Stomach (tissue), 9 donors: ENCODE results near the gene NRP2. TPM values are rescaled to one million over a fixed set of nuclear protein-coding genes. Genes with fewer than 3 reads are reported as not detected.

Experiments used
- DNase-seq, 2 donors: peaks; one replicate each; pipeline versions ENCODE4 v3.0.0 to v3.0.0-alpha.2; 2013 to 2019
- H3K27ac ChIP-seq, 5 donors: fragments of 200-600 bp in 4 of 5; sonication (generic) in 4 of 5; one replicate each; pipeline ENCODE4 v1.5.1; 2013 to 2019; ENCODE audit warnings: mild to moderate bottlenecking in 1 of 5, moderate library complexity in 1 of 5
- H3K27me3 ChIP-seq, 3 donors: fragments of 200-600 bp; sonication (generic); one replicate each; pipeline ENCODE4 v1.5.1; 2017 to 2019; ENCODE audit warnings: mixed run types in 1 of 3
- H3K36me3 ChIP-seq, 4 donors: fragments of 200-600 bp; sonication (generic); 1 replicate in 3 of 4; 2 replicates in 1 of 4; pipeline ENCODE4 v1.5.1; 2016 to 2019
- H3K4me1 ChIP-seq, 4 donors: fragments of 200-600 bp; sonication (generic); one replicate each; pipeline ENCODE4 v1.5.1; 2016 to 2019
- H3K4me3 ChIP-seq, 4 donors: fragments of 200-600 bp; sonication (generic) in 3 of 4; one replicate each; pipeline ENCODE4 v1.5.1; 2016 to 2019; ENCODE audit warnings: mild to moderate bottlenecking in 1 of 4
- H3K9me3 ChIP-seq, 4 donors: fragments of 200-600 bp; sonication (generic); one replicate each; pipeline ENCODE4 v1.5.1; 2016 to 2019
- EP300 ChIP-seq: sonication (generic); formaldehyde crosslinking; IDR thresholded peaks from one replicate; pipeline ENCODE4 v1.6.1; 2017; ENCODE audit warnings: antibody characterized with exemption
- POLR2A ChIP-seq, 4 donors: fragments of 450-650 bp; IDR thresholded peaks; one replicate each; pipeline ENCODE4 v1.6.1; 2016; ENCODE audit warnings: antibody characterized with exemption in 4 of 4, control low read depth in 2 of 4, mild to moderate bottlenecking in 1 of 4, moderate library complexity in 1 of 4
- POLR2AphosphoS5 ChIP-seq, 3 donors: sonication (generic); formaldehyde crosslinking; IDR thresholded peaks; one replicate each; pipeline ENCODE4 v1.6.1; 2016; ENCODE audit warnings: antibody characterized with exemption in 3 of 3
- WGBS, 5 donors: extraction: QIAGEN DNeasy Blood & Tissue Kit in 3 of 5; methylation state at CpG; one replicate each; pipeline versions ENCODE4 v1.1.5 to v1.1.7; 2013 to 2018; 5-methylcytosine and 5-hydroxymethylcytosine counted together
- intact Hi-C: fragments of 100-400 bp; cut with DNase I; formaldehyde crosslinking; loops from one replicate; pipeline ENCODE4 v1.15.1; 2023; ENCODE audit warnings: low total_unique reads
- polyA plus RNA-seq, 3 donors: library from polyadenylated mRNA; stranded (reverse); fragments of 200-250 nt; gene quantifications; one replicate each; pipeline ENCODE4 v1.2.3, GENCODE V29; 2013
- total RNA-seq, 5 donors: library from RNA; depleted of rRNA; stranded (reverse); fragments of >200 nt; gene quantifications; one replicate each; pipeline versions ENCODE4 v1.1.0 to v1.2.3, GENCODE V29; 2014 to 2016
- TF ChIP-seq, protein P1 (sequence below), 7 experiments: fragments of 450-650 bp in 4 of 7; fragments of 200-600 bp in 3 of 7; sonication (generic) in 3 of 7; IDR thresholded peaks; one replicate each; pipeline ENCODE4 v1.5.1; 2016 to 2019; ENCODE audit warnings: antibody characterized with exemption in 7 of 7, control low read depth in 2 of 7, mild to moderate bottlenecking in 1 of 7
- donor health status: healthy with polysubstance abuse.
- donor health status: Bipolar disorder and iron deficiency.
- donor health status: healthy.

The NRP2 gene
- total and polyA plus RNA-seq, 8 donors: 0.92 to 166 (median 31.6) TPM

DNA sequence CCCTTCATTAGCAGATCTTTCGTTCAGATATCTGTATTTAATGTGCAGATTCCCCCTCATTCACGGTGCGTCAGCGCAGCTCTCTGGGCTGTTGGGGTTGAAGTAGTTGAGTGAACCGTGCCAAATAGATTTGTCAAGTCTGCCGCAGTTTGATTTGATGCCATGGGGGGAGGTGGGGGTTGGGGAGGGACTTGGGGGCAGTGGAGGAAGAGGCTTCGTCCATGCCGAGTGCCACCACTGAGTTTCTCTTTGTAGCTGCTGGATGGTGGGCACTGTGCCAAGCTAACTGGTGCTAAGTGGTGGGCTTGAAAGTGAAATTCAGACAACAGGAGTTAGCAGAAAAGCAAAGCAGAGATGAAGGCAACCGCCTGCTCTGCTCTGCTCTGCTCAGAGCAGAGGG lies 47.9 kb downstream of the NRP2 start:
- intact Hi-C loops: no loop called here
- peaks cover 0 to 93% (median 55%) of the 10 kb centered on the region in 4 donors for H3K4me1 ChIP-seq

GRCh38 chr2:205730701-205731582 lies 48.6 kb downstream of the NRP2 start:
- H3K4me3 ChIP-seq: no peak overlapping the region
- H3K9me3 ChIP-seq: no peaks in the 10 kb centered on the region
- no peaks in the 10 kb centered on the region for H3K27me3 ChIP-seq
- TF ChIP-seq POLR2A (IDR thresholded peaks at IDR 0.05): no peak
- WGBS, 5 donors: 64 to 80% (median 67%) methylated on average over 9 of the region's 9 CpGs
- intact Hi-C loops: no loop called here
- peaks cover 30 to 58% (median 34%) of the 10 kb centered on the region in 4 donors for H3K36me3 ChIP-seq
- peak overlapping the region in 4 of 5 donors; percentile 34 to 76 (median 66) for H3K27ac ChIP-seq
- peaks cover 0 to 91% (median 55%) of the 10 kb centered on the region in 4 donors for H3K4me1 ChIP-seq
- DNase-seq: no peak

More for the DNA sequence above, 47.9 kb downstream of the NRP2 start:
- WGBS, 5 donors: 62 to 87% (median 82%) methylated on average over 9 of the region's 9 CpGs
- TF ChIP-seq, protein P1, sequence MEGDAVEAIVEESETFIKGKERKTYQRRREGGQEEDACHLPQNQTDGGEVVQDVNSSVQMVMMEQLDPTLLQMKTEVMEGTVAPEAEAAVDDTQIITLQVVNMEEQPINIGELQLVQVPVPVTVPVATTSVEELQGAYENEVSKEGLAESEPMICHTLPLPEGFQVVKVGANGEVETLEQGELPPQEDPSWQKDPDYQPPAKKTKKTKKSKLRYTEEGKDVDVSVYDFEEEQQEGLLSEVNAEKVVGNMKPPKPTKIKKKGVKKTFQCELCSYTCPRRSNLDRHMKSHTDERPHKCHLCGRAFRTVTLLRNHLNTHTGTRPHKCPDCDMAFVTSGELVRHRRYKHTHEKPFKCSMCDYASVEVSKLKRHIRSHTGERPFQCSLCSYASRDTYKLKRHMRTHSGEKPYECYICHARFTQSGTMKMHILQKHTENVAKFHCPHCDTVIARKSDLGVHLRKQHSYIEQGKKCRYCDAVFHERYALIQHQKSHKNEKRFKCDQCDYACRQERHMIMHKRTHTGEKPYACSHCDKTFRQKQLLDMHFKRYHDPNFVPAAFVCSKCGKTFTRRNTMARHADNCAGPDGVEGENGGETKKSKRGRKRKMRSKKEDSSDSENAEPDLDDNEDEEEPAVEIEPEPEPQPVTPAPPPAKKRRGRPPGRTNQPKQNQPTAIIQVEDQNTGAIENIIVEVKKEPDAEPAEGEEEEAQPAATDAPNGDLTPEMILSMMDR (IDR thresholded peaks at IDR 0.05): no peak
- TF ChIP-seq POLR2A (IDR thresholded peaks at IDR 0.05) (no peak), EP300 (no peak), POLR2AphosphoS5 (IDR thresholded peaks at IDR 0.05) (no peak)
- DNase-seq: peak in 1 of 2 donors; percentile 67
- no peak overlapping the region for H3K4me3 ChIP-seq
- H3K9me3 ChIP-seq: no peaks in the 10 kb centered on the region
- no peaks in the 10 kb centered on the region for H3K27me3 ChIP-seq
- peak overlapping the region in 4 of 5 donors; percentile 34 to 76 (median 66) for H3K27ac ChIP-seq
- peaks cover 37 to 64% (median 41%) of the 10 kb centered on the region in 4 donors for H3K36me3 ChIP-seq

DNA sequence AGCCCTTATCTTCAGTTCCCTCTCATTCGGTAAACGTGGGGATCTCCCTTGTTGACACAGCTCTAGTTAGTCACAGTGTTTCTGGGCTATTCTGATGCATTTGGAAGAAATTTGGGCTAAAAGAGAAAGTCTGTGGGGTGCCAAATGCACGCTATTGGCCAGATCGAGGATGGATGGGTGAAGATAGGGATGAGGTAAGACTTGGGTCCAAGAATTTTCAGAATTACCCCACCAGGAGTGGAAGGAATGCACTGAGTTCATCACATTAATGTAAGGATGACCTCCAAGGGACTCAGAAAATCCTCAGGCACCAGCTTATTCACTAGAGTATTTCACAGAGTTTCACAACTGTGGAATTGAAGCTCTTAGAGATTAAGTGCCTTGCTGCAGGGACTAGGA lies 49.3 kb downstream of the NRP2 start:
- Histone ChIP-seq H3K27me3 (no peaks in the 10 kb centered on the region), H3K27ac (peak overlapping the region in 3 of 5 donors; percentile 63 to 76 (median 69)), H3K4me1 (peaks cover 0 to 84% (median 52%) of the 10 kb centered on the region in 4 donors), H3K9me3 (no peaks in the 10 kb centered on the region), H3K4me3 (no peak overlapping the region), H3K36me3 (peaks cover 24 to 58% (median 28%) of the 10 kb centered on the region in 4 donors)
- WGBS, 5 donors: 48 to 61% (median 49%) methylated on average over 4 of the region's 4 CpGs
- no peak for TF ChIP-seq POLR2AphosphoS5 (IDR thresholded peaks at IDR 0.05)
- no peak for TF ChIP-seq EP300
- no peak for TF ChIP-seq POLR2A (IDR thresholded peaks at IDR 0.05)
- DNase-seq: no peak
- intact Hi-C loops: no loop called here

DNA sequence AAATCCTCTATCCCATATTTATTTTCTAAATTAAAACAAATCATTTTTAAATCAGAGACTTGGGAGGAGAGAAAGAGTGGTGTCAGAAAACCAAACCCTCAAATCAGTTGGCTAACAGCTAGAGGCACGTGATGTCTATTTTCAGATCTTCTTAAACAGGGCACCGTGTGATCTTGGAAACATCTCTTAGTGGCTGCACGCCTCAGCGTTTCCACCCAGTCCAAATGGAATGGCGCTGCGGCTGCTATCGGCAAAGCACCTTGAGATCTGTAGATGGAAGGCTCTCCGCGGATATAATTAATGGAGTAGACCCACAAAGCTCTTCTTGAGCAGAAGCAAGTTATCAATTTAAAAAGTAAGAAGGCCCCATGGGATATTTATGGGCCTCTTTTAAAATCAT lies 50.0 kb downstream of the NRP2 start:
- Histone ChIP-seq H3K27ac (peak overlapping the region in 3 of 5 donors; percentile 66 to 76 (median 69)), H3K4me1 (peaks cover 0 to 80% (median 50%) of the 10 kb centered on the region in 4 donors), H3K9me3 (no peaks in the 10 kb centered on the region), H3K36me3 (peaks cover 17 to 56% (median 22%) of the 10 kb centered on the region in 4 donors), H3K4me3 (no peak overlapping the region), H3K27me3 (no peaks in the 10 kb centered on the region)
- no peak for TF ChIP-seq EP300
- no peak for TF ChIP-seq POLR2AphosphoS5 (IDR thresholded peaks at IDR 0.05)
- no peak for TF ChIP-seq POLR2A (IDR thresholded peaks at IDR 0.05)
- TF ChIP-seq, protein P1 (IDR thresholded peaks at IDR 0.05): no peak
- intact Hi-C loops: no loop called here
- 84 to 97% (median 92%) methylated on average over 9 of the region's 9 CpGs for WGBS, 5 donors
- DNase-seq: no peak

- Histone ChIP-seq H3K4me3 (no peak overlapping the region), H3K27me3 (no peaks in the 10 kb centered on the region), H3K4me1 (peaks cover 0 to 87% (median 51%) of the 10 kb centered on the region in 4 donors), H3K36me3 (peaks cover 9 to 56% (median 17%) of the 10 kb centered on the region in 4 donors), H3K9me3 (no peaks in the 10 kb centered on the region), H3K27ac (peak overlapping the region; percentile 10 to 76 (median 66))
- TF ChIP-seq POLR2A (IDR thresholded peaks at IDR 0.05): no peak
- no peak for TF ChIP-seq POLR2AphosphoS5 (IDR thresholded peaks at IDR 0.05)
- TF ChIP-seq, protein P1 (IDR thresholded peaks at IDR 0.05): no peak
- TF ChIP-seq EP300: no peak
- WGBS, 5 donors: 84 to 94% (median 88%) methylated on average over 9 of the region's 9 CpGs
- intact Hi-C loops: no loop called here
- DNase-seq: no peak
Measured at GRCh38 chr2:205733082-205733481, 50.8 kb downstream of the NRP2 start.
